Measurements from ENCODE around the gene GIPC1. TPM values are rescaled to one million over a fixed set of nuclear protein-coding genes. Genes with fewer than 3 reads are reported as not detected.

Gene GIPC1
- total RNA-seq, 4 donors from 2014 or later = 14.1 to 70.0 (median 36.3) TPM

DNA sequence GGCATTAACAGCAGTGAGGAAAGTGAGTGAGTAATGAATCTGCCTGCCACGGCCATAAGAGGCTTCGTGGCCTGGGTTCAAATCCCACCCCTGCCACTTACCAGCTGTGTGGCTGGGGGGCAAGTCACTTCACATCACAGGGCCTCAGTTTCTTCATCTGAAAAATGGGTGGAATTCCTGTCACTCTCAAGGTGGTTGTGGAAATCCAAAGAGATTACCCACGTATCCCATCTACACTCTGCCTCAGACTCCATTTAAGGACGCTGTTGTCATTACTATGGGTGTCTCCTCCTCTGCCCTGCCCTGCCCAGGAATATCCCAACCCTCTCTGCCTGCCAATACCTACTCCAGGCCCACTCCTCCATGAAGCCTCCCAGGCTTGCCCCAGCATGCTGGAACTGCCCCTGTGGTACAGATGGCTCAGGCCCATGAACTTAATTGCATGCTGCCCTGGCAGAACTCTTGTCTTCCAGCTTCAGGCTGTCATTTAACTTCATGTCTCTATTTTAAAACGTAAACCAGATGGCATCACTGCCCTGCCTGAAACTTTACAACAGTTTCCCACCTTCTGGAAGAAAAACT is 3.1 kb downstream of the GIPC1 start:
- no peak for DNase-seq
- no peak overlapping the region for H3K4me3 ChIP-seq
- no peaks in the 10 kb centered on the region for H3K36me3 ChIP-seq
- no peaks in the 10 kb centered on the region for H3K27me3 ChIP-seq
- no peaks in the 10 kb centered on the region for H3K9me3 ChIP-seq
- intact Hi-C loops (cut with DNase I; ENCODE audit: low total_unique reads) = no loop called here
- peaks cover 0 to 4% of the 10 kb centered on the region in 2 donors for H3K4me1 ChIP-seq
- TF ChIP-seq POLR2A (IDR thresholded peaks at IDR 0.05) = no peak
- TF ChIP-seq, protein P1, sequence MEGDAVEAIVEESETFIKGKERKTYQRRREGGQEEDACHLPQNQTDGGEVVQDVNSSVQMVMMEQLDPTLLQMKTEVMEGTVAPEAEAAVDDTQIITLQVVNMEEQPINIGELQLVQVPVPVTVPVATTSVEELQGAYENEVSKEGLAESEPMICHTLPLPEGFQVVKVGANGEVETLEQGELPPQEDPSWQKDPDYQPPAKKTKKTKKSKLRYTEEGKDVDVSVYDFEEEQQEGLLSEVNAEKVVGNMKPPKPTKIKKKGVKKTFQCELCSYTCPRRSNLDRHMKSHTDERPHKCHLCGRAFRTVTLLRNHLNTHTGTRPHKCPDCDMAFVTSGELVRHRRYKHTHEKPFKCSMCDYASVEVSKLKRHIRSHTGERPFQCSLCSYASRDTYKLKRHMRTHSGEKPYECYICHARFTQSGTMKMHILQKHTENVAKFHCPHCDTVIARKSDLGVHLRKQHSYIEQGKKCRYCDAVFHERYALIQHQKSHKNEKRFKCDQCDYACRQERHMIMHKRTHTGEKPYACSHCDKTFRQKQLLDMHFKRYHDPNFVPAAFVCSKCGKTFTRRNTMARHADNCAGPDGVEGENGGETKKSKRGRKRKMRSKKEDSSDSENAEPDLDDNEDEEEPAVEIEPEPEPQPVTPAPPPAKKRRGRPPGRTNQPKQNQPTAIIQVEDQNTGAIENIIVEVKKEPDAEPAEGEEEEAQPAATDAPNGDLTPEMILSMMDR (IDR thresholded peaks at IDR 0.05) = no peak
- H3K27ac ChIP-seq = no peak overlapping the region

DNA sequence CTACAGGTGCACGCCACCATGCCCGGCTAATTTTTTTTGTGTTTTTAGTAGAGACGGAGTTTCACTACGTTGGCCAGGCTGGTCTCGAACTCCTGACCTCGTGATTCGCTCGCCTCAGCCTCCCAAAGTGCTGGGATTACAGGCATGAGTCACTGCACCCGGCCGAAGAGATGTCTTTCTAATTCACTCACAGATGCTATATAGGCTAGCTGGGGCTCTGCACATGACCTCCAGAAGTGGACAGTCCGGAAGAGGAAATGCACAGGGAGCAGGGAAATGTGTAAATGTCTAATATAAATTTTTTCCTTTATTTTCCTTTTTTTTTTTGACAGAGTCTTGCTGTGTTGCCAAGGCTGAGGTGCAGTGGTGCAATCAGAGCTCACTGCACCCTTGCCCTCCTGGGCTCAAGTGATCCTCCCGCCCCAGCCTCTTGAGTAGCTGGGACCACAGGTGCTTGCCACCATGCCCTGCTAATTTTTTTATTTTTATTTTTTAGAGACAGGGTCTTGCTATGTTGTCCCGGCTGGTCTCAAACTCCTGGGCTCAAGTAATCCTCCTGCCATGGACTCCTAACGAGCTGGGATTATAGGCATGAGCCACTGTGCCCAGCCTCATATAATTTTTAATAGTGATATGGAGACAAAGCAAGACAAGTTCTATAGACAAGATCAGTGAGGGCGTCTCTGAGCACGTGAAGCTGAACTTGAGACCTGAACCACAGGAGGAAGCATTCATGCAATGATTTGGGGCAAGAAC is 8.4 kb downstream of the GIPC1 start:
- intact Hi-C loops (cut with DNase I; ENCODE audit: low total_unique reads) = no loop called here
- DNase-seq = no peak
- H3K27ac ChIP-seq = no peak overlapping the region
- H3K9me3 ChIP-seq = no peaks in the 10 kb centered on the region
- TF ChIP-seq, protein P1 (IDR thresholded peaks at IDR 0.05) = no peak
- no peak for TF ChIP-seq POLR2A (IDR thresholded peaks at IDR 0.05)
- H3K4me1 ChIP-seq = no peaks in the 10 kb centered on the region
- H3K36me3 ChIP-seq = no peaks in the 10 kb centered on the region
- H3K27me3 ChIP-seq = no peaks in the 10 kb centered on the region
- no peak overlapping the region for H3K4me3 ChIP-seq

DNA sequence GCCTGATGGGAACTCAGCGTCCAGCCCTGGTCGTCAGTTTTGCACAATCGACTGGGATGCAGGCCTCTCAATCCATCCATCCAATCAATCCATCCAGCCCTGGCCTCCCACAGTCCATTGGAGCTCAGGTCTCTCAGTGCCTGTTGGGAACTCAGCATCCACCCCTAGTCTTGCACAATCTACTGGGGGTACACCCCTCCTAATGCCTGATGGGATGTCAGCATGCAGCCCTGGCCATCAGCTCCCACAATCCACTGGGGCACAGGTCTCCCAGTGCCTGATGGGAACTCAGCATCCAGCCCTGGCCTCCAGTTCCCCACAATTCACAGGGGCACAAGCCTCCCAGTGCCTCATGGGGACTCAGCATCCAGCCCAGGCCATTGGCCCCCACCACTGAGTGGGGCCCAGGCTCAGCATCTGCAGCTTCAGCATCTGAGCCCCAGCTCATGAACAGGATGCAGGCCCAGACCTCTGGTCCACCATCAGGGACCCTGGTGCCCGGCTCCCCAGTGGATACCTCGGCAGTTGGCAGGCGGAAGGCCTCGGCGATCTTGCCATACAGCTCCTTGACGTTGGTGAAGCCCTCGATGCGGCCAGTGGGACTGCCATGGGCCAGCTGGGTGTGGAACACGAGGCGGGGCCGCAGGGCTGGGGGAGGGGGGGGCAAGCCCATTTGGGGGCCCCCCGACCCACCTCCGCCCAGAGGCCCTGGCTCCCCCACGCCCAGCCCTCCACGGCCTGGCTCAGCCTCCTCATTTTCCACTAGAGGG is 13.6 kb downstream of the GIPC1 start:
- Histone ChIP-seq H3K27me3 (no peaks in the 10 kb centered on the region), H3K36me3 (no peaks in the 10 kb centered on the region), H3K9me3 (no peaks in the 10 kb centered on the region), H3K4me3 (no peak overlapping the region), H3K4me1 (no peaks in the 10 kb centered on the region), H3K27ac (no peak overlapping the region)
- TF ChIP-seq POLR2A (IDR thresholded peaks at IDR 0.05) = no peak
- TF ChIP-seq, protein P1 (IDR thresholded peaks at IDR 0.05) = no peak
- intact Hi-C loops (cut with DNase I; ENCODE audit: low total_unique reads) = no loop called here
- no peak for DNase-seq

DNA sequence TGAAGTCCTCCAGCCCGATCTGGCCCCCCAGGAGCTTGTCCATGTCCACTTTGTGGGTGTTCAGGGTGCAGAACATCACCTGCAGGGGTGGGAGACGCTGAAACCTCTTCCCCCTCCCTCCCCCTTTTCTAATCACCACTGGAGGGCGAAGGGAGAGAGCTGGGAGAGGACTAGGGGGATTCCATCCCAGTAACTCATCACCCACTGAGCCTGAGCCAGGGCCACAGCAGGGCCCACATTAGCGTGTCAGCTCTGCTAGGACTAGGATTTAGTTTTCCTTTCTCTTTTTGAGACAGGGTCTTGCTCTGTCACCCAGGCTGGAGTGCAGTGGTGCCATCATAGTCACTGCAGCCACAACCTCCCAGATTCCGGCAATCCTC is 15.2 kb downstream of the GIPC1 start:
- no peak overlapping the region for H3K4me3 ChIP-seq
- TF ChIP-seq, protein P1 (IDR thresholded peaks at IDR 0.05) = no peak
- no peak for TF ChIP-seq POLR2A (IDR thresholded peaks at IDR 0.05)
- H3K9me3 ChIP-seq = no peaks in the 10 kb centered on the region
- no peak overlapping the region for H3K27ac ChIP-seq
- H3K36me3 ChIP-seq = no peaks in the 10 kb centered on the region
- intact Hi-C loops (cut with DNase I; ENCODE audit: low total_unique reads) = no loop called here
- no peaks in the 10 kb centered on the region for H3K4me1 ChIP-seq
- DNase-seq = no peak
- H3K27me3 ChIP-seq = no peaks in the 10 kb centered on the region
